ENCODE data around the gene WDR18. TPM values are rescaled to one million over a fixed set of nuclear protein-coding genes. Genes with fewer than 3 reads are reported as not detected.
"Not testable (repeated sequence)": the region's sequence is repeated elsewhere in the genome, so short reads cannot be mapped to it uniquely, and the experiment has no call there.

WDR18 gene
- total RNA-seq, 2 experiments from 2014 or later: 126 to 127 TPM

DNA sequence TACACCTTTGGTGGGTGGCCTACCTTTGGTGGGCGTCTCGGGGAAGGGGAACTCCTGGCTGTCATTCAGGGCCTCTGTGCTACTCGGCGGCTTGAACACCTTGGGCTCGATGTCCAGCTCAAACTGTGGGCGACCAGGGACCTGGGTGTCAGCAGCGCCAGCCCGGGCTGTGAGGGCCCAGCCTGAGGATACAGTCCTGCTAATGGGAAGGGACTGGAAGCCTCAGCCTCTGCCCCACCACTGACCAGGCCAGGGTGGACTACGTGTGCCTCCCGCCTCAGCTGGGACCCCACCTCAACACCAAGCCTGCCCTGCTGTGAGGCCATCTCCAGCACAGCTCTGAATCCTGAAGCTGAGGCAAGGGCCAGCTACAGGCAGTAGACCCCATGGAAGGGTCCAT lies 29.1 kb downstream of the WDR18 start:
- no peak overlapping the region for H3K27ac Mint-ChIP-seq
- no peak for DNase-seq
- H3K9me3 Mint-ChIP-seq: no peaks in the 10 kb centered on the region
- peaks cover 2% of the 10 kb centered on the region for H3K36me3 Mint-ChIP-seq
- H3K4me3 Mint-ChIP-seq: no peak overlapping the region
- H3K4me1 Mint-ChIP-seq: peaks cover 14% of the 10 kb centered on the region
- H3K27me3 Mint-ChIP-seq: no peaks in the 10 kb centered on the region

- Mint-ChIP-seq H3K36me3 (no peaks in the 10 kb centered on the region), H3K27me3 (no peaks in the 10 kb centered on the region), H3K27ac (no peak overlapping the region), H3K4me1 (peaks cover 25% of the 10 kb centered on the region), H3K9me3 (no peaks in the 10 kb centered on the region), H3K4me3 (no peak overlapping the region)
- DNase-seq: no peak
Observed at GRCh38 chr19:1014161-1015060, 30.3 kb downstream of the WDR18 start.

DNA sequence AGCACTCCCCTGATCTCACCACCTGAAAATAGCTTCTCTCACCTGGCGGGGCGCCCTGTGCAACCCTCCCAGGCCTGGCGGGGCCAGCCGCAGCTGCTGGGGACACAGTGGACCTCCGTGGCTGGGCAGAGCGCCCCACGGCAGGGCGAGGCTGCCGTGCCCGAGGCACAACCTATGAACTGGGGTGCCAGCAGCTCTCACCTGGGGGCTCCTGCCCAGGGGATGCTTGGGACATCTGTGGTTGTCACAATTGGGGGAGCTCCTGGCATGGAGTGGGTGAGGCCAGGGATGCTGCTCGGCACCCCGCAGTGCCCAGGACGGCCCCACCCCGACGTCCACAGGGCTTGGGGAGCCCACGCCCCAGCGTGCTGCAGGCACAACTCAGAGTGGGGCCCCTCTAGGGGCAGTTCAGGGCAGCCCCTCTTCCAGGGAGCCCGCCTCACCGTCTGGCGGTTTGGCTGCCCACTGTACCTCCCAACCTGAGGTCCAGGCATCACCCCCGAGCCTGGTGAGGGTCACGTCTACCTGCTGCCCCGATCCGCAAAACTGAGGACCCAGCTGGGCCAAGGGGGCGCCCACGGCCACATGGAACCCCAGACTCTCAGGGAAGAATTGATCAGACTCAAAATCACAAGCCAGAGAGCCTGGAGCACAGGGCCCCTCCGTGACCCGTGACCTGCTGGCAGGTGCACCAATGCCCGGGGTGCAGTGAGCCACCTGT lies 31.1 kb downstream of the WDR18 start:
- Mint-ChIP-seq H3K4me1 (peaks cover 25% of the 10 kb centered on the region), H3K27ac (no peak overlapping the region)

DNA sequence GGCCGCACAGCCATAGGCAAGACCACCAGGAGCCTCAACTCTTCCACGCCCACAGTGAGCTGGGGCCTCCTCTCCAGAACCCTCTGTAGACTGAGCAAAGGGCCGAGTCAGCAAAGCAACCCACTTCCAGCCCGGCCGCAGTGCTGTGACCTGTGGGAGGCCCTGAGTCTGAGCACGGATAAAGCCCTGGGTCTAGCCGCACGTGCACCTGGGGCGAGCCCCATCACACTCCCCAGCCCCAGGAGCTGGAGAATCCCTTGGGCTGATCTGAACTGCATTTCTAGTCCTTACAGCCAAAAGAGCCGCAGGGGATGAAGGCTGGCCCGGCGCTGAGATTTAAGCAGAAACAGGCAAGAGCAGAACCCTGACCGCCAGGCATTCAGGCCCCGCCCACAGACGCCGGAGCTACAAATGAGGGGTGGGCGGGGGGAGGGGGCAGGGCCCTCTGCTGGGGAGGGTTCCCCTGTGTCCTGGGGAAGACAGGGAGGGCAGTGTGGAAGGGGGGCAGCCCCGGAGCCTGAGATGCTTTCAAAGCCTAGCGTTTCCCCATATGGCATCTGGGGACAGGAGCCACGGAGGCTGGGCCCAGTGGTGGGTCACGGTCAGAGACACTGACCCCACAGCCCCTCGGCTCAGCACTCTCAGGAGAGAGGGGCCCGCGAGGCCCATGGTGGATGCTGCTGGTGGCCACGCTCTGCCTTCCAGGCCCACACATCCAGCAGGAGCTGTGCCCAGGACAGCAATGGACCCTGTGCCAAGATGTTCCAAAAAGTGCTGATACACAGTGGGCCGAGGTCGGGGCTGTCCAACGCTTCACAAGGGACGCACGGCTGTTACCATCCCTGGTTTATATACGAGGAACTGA lies 31.9 kb downstream of the WDR18 start:
- Mint-ChIP-seq H3K27ac (no peak overlapping the region), H3K36me3 (peaks cover 8% of the 10 kb centered on the region), H3K4me3 (no peak overlapping the region), H3K4me1 (peaks cover 25% of the 10 kb centered on the region), H3K27me3 (no peaks in the 10 kb centered on the region), H3K9me3 (no peaks in the 10 kb centered on the region)
- no peak for DNase-seq

More for the DNA sequence above, 31.1 kb downstream of the WDR18 start:
- peaks cover 5% of the 10 kb centered on the region for H3K36me3 Mint-ChIP-seq
- DNase-seq: no peak
- no peaks in the 10 kb centered on the region for H3K9me3 Mint-ChIP-seq
- no peaks in the 10 kb centered on the region for H3K27me3 Mint-ChIP-seq
- no peak overlapping the region for H3K4me3 Mint-ChIP-seq

GRCh38 chr19:1016647-1017114 lies 32.5 kb downstream of the WDR18 start:
- H3K36me3 Mint-ChIP-seq: peaks cover 11% of the 10 kb centered on the region
- H3K4me1 Mint-ChIP-seq: peaks cover 31% of the 10 kb centered on the region
- DNase-seq: no peak
- peak overlapping the region; percentile 72 for H3K27ac Mint-ChIP-seq
- H3K4me3 Mint-ChIP-seq: peak overlapping the region; percentile 32
- peaks cover 6% of the 10 kb centered on the region for H3K27me3 Mint-ChIP-seq
- H3K9me3 Mint-ChIP-seq: no peaks in the 10 kb centered on the region

DNA sequence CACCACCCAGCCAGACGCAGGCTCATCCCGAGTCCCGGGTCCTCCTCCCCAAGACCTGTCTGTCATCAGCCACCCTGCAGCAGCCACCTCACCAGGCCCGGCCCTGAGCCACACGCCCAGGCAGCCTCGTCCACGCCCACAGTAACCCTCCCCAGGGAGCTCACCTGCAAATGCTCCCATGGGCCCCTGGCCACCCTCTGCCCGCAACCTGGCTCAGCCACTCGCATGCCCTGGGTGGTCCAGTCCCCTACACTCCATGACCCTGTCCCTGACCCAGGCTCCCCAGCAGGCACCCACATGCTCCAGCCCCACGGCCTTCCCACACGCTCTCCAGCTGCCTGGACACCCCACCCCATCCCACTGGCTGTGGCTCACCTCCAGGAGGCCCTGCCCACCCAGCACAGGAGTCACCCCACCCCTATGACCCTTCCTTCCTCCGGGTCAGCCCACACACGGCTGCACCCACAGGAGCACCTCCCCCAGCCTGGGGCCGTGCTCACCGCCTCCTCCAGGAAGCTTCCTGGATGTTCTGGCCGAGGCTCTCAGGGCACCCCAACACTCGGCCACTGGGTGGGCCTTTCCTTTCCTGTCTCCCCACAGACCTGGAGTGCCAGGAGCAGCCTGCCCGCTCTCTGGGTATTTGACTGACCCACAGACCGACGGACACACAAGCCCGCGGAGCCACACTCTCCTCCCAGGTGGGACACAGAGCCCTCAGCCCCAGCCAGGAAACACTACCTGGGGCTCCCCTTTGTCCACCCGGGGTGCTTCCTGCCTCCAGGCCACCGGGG lies 33.2 kb downstream of the WDR18 start:
- no peak for DNase-seq
- Mint-ChIP-seq H3K4me3 (peak overlapping the region; percentile 32), H3K9me3 (no peaks in the 10 kb centered on the region), H3K27me3 (peaks cover 6% of the 10 kb centered on the region), H3K27ac (peak overlapping the region; percentile 72), H3K4me1 (peaks cover 32% of the 10 kb centered on the region), H3K36me3 (peaks cover 11% of the 10 kb centered on the region)

GRCh38 chr19:1017906-1018305 lies 33.8 kb downstream of the WDR18 start:
- H3K4me1 Mint-ChIP-seq: peaks cover 32% of the 10 kb centered on the region
- peaks cover 11% of the 10 kb centered on the region for H3K36me3 Mint-ChIP-seq
- H3K27ac Mint-ChIP-seq: peak overlapping the region; percentile 72
- H3K9me3 Mint-ChIP-seq: no peaks in the 10 kb centered on the region
- H3K27me3 Mint-ChIP-seq: peaks cover 6% of the 10 kb centered on the region
- H3K4me3 Mint-ChIP-seq: peak overlapping the region; percentile 22
- DNase-seq: no peak

- Mint-ChIP-seq H3K27me3 (peaks cover 6% of the 10 kb centered on the region), H3K4me3 (peak overlapping the region; percentile 95), H3K27ac (peak overlapping the region; percentile 42), H3K9me3 (no peaks in the 10 kb centered on the region), H3K36me3 (peaks cover 11% of the 10 kb centered on the region), H3K4me1 (peaks cover 32% of the 10 kb centered on the region)
- no peak for DNase-seq
Observed at GRCh38 chr19:1018393-1018792, 34.2 kb downstream of the WDR18 start.

DNA sequence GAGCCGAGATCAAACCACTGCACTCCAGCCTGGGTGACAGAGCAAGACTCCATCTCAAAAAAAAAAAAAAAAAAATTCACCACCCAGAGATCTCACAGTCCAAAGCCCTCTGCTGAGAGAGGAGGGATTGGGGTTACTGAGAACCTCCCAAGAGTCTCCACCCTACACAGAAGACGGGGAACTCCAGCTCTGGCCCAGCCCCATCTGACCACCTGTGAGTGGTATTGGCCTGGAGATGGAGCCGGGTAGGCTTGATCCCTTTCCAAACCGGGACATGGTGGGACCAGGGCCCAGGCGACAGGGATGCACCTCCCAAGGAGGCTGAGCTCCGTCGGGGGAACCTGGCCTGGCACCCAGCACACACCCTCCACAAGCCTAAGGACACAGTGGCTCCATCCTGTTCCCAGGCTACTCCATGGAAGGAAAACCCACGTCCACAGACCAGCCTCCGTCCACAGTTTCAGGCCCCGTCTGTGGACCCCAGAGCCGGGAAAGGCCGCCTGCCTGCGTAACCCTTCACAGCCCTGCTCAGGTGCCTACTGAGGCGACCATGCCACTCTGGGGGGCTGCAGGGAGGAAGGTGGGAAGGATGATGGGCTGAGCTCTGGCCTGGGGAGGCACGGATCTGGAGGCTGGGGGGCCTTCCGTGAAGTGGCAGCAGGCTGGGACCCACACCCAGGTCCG lies 34.9 kb downstream of the WDR18 start:
- Mint-ChIP-seq H3K36me3 (peaks cover 11% of the 10 kb centered on the region), H3K9me3 (no peaks in the 10 kb centered on the region), H3K27me3 (peaks cover 6% of the 10 kb centered on the region), H3K4me3 (peak overlapping the region; percentile 95), H3K4me1 (peaks cover 32% of the 10 kb centered on the region), H3K27ac (peak overlapping the region; percentile 42)
- DNase-seq: no peak

- peaks cover 11% of the 10 kb centered on the region for H3K36me3 Mint-ChIP-seq
- H3K4me3 Mint-ChIP-seq: peak overlapping the region; percentile 95
- DNase-seq: no peak
- H3K27ac Mint-ChIP-seq: peak overlapping the region; percentile 98
- peaks cover 32% of the 10 kb centered on the region for H3K4me1 Mint-ChIP-seq
- no peaks in the 10 kb centered on the region for H3K9me3 Mint-ChIP-seq
- H3K27me3 Mint-ChIP-seq: peaks cover 6% of the 10 kb centered on the region
Observed at GRCh38 chr19:1019616-1019961, 35.4 kb downstream of the WDR18 start.

DNA sequence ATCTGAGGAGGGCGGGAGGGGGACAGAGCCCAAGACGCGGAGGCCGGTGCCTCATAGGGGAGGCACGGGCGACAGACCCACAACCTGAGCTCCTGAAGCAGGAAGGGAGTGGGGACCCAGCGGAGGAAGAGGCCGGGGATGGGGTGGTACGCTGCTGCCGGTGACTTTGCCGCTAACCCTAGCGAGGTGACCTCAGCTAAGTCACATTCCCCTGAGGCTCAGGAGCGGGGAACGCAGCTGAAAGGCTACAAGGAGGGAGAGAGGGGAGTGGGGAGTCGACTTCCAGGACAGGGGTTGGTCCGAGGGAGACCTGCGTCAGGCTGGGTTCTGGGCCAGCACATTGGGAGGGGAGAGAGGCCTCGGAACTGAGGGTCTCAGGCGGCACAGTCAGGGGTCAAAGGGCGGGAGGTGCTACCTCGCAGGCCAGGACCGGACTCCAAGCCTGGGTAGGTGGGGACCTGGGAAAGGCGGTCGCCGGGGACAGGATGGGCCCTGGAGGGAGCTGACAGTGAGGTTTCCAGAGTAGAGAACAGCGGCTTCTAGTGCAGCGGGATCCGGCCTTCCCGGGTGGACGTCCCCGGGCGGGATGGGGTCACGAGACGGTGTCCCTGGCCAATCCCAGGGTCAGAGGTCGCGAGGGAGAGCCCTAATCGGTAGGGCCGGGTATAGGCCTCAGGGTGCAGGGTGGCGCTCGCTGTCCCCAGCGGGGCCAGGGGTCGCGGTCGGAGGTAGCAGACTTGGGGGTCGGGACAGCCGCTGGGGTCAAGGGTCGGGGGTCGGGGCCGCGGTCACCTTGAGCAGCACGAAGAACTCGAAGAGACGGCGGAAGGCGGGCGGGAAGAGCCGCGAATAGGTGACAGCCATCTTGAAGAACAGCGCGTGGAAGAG lies 36.1 kb downstream of the WDR18 start:
- Mint-ChIP-seq H3K4me1 (peaks cover 34% of the 10 kb centered on the region), H3K4me3 (peak overlapping the region; percentile 95), H3K36me3 (peaks cover 11% of the 10 kb centered on the region), H3K27me3 (peaks cover 6% of the 10 kb centered on the region), H3K9me3 (no peaks in the 10 kb centered on the region), H3K27ac (peak overlapping the region; percentile 98)
- DNase-seq: no peak

GRCh38 chr19:1020868-1021425 lies 36.8 kb downstream of the WDR18 start, which contains the start of gene TMEM259:
TMEM259 (minus strand) TSS chr19:1021123; CDS start chr19:1020996, 127 bp downstream.
- Mint-ChIP-seq H3K27me3 (peaks cover 6% of the 10 kb centered on the region), H3K27ac (peak within 1 kb of the TSS; percentile 98), H3K4me1 (peaks cover 36% of the 10 kb centered on the region), H3K4me3 (peak within 1 kb of the TSS; percentile 95), H3K9me3 (no peaks in the 10 kb centered on the region), H3K36me3 (peaks cover 11% of the 10 kb centered on the region)
- peak; percentile 98 for DNase-seq

GRCh38 chr19:1023883-1024188 lies 39.7 kb downstream of the WDR18 start:
- DNase-seq, H3K9me3 Mint-ChIP-seq, H3K27ac Mint-ChIP-seq, H3K27me3 Mint-ChIP-seq, H3K4me3 Mint-ChIP-seq: not testable (repeated sequence)
- H3K36me3 Mint-ChIP-seq: peaks cover 11% of the 10 kb centered on the region
- H3K4me1 Mint-ChIP-seq: peaks cover 22% of the 10 kb centered on the region

Data from activated naive CD8-positive, alpha-beta T cell treated with anti-CD3 and anti-CD28 coated beads for 36 hours (primary cell).